Measurements from ENCODE around the gene C3orf18. TPM values are rescaled to one million over a fixed set of nuclear protein-coding genes. Genes with fewer than 3 reads are reported as not detected.

Gene C3orf18
- total and polyA plus RNA-seq, 8 donors, result 4.9 to 75.0 (median 8.2) TPM; not detected in 1

- no peaks in the 10 kb centered on the region for H3K36me3 ChIP-seq
- peak in 1 of 2 donors; percentile 58 for DNase-seq
- no peak overlapping the region for H3K4me3 ChIP-seq
- no peaks in the 10 kb centered on the region for H3K4me1 ChIP-seq
- peaks cover 0 to 16% (median under 1%) of the 10 kb centered on the region in 3 donors for H3K27me3 ChIP-seq
- WGBS, 5 donors, result 62 to 67% (median 65%) methylated on average over 8 to 9 of the region's 9 CpGs
- H3K9me3 ChIP-seq, result no peaks in the 10 kb centered on the region
- intact Hi-C loops (cut with DNase I; ENCODE audit: low total_unique reads), result no loop called here
- H3K27ac ChIP-seq, result no peak overlapping the region
- TF ChIP-seq EP300 (IDR thresholded peaks at IDR 0.05) (no peak), POLR2AphosphoS5 (IDR thresholded peaks at IDR 0.05) (no peak), CTCF (IDR thresholded peaks at IDR 0.05) (no peak), POLR2A (IDR thresholded peaks at IDR 0.05) (no peak)
Observed at GRCh38 chr3:50525191-50525910, 42.2 kb downstream of the C3orf18 start.

GRCh38 chr3:50524746-50525145 lies 42.8 kb downstream of the C3orf18 start:
- H3K36me3 ChIP-seq, result no peaks in the 10 kb centered on the region
- intact Hi-C loops (cut with DNase I; ENCODE audit: low total_unique reads), result no loop called here
- WGBS, 5 donors, result 56 to 76% (median 67%) methylated on average over 4 to 5 of the region's 5 CpGs
- peaks cover 0 to 10% (median 0%) of the 10 kb centered on the region in 3 donors for H3K27me3 ChIP-seq
- H3K4me3 ChIP-seq, result no peak overlapping the region
- H3K27ac ChIP-seq, result no peak overlapping the region
- TF ChIP-seq CTCF (IDR thresholded peaks at IDR 0.05) (no peak), POLR2A (IDR thresholded peaks at IDR 0.05) (no peak), POLR2AphosphoS5 (IDR thresholded peaks at IDR 0.05) (no peak), EP300 (IDR thresholded peaks at IDR 0.05) (no peak)
- DNase-seq, result no peak
- no peaks in the 10 kb centered on the region for H3K9me3 ChIP-seq
- H3K4me1 ChIP-seq, result no peaks in the 10 kb centered on the region

- 73 to 79% (median 75%) methylated on average over 9 of the region's 9 CpGs for WGBS, 5 donors
- Histone ChIP-seq H3K36me3 (no peaks in the 10 kb centered on the region), H3K27me3 (peaks cover 0 to 3% (median 0%) of the 10 kb centered on the region in 3 donors), H3K27ac (no peak overlapping the region), H3K4me1 (no peaks in the 10 kb centered on the region), H3K4me3 (no peak overlapping the region), H3K9me3 (no peaks in the 10 kb centered on the region)
- no peak for TF ChIP-seq POLR2A (IDR thresholded peaks at IDR 0.05)
- no peak for TF ChIP-seq EP300 (IDR thresholded peaks at IDR 0.05)
- no peak for TF ChIP-seq CTCF (IDR thresholded peaks at IDR 0.05)
- TF ChIP-seq POLR2AphosphoS5 (IDR thresholded peaks at IDR 0.05), result no peak
- intact Hi-C loops (cut with DNase I; ENCODE audit: low total_unique reads), result no loop called here
- DNase-seq, result no peak
Observed at GRCh38 chr3:50523279-50523811, 44.2 kb downstream of the C3orf18 start.

- WGBS, 5 donors, result 69 to 82% (median 76%) methylated on average over 5 of the region's 5 CpGs
- peaks cover 0 to 3% (median 0%) of the 10 kb centered on the region in 3 donors for H3K27me3 ChIP-seq
- H3K36me3 ChIP-seq, result no peaks in the 10 kb centered on the region
- H3K9me3 ChIP-seq, result no peaks in the 10 kb centered on the region
- intact Hi-C loops (cut with DNase I; ENCODE audit: low total_unique reads), result no loop called here
- peaks cover 0 to 2% (median 0%) of the 10 kb centered on the region in 4 donors for H3K4me1 ChIP-seq
- DNase-seq, result no peak
- TF ChIP-seq EP300 (IDR thresholded peaks at IDR 0.05) (no peak), POLR2AphosphoS5 (IDR thresholded peaks at IDR 0.05) (no peak)
- H3K4me3 ChIP-seq, result no peak overlapping the region
- no peak overlapping the region for H3K27ac ChIP-seq
Observed at GRCh38 chr3:50521572-50521971, 46.0 kb downstream of the C3orf18 start.

- Histone ChIP-seq H3K27me3 (peaks cover 0 to 3% (median 0%) of the 10 kb centered on the region in 3 donors), H3K4me1 (peaks cover 5 to 9% (median 6%) of the 10 kb centered on the region in 4 donors), H3K4me3 (no peak overlapping the region), H3K36me3 (no peaks in the 10 kb centered on the region), H3K27ac (no peak overlapping the region), H3K9me3 (no peaks in the 10 kb centered on the region)
- no peak for TF ChIP-seq EP300 (IDR thresholded peaks at IDR 0.05)
- no peak for TF ChIP-seq POLR2A (IDR thresholded peaks at IDR 0.05)
- TF ChIP-seq CTCF (IDR thresholded peaks at IDR 0.05), result no peak
- TF ChIP-seq POLR2AphosphoS5 (IDR thresholded peaks at IDR 0.05), result no peak
- 62 to 74% (median 66%) methylated on average over 3 of the region's 3 CpGs for WGBS, 5 donors
- intact Hi-C loops (cut with DNase I; ENCODE audit: low total_unique reads), result no loop called here
- no peak for DNase-seq
Observed at GRCh38 chr3:50520849-50521248, 46.7 kb downstream of the C3orf18 start.
